ENCODE results near the gene SLC25A41. TPM values are rescaled to one million over a fixed set of nuclear protein-coding genes. Genes with fewer than 3 reads are reported as not detected.

The SLC25A41 gene
- total and polyA plus RNA-seq, 2 of the 8 experiments (the other 6 are each of a cell fraction or from before 2014, with no cell fraction given), result 0.50 TPM; not detected in 1

GRCh38 chr19:6479836-6480398 lies 46.4 kb upstream of the SLC25A41 start:
- no peaks in the 10 kb centered on the region for H3K79me2 ChIP-seq (ENCODE audit: control insufficient read depth in 1 of 2, insufficient read depth in 2 of 2, low read length in 2 of 2)
- no peak overlapping the region for H4K91ac ChIP-seq (replicated peaks; ENCODE audit: insufficient read length, low read length)
- H2BK120ac ChIP-seq (replicated peaks; ENCODE audit: low read depth, low read length), result no peak overlapping the region
- no peaks in the 10 kb centered on the region for H3K79me1 ChIP-seq (ENCODE audit: low read depth, low read length)
- peak overlapping the region; percentile 24; the same call in 1 of the 2 replicates for H2BK5ac ChIP-seq (ENCODE audit: low read depth, low read length)
- no peak overlapping the region for H4K8ac ChIP-seq (ENCODE audit: extremely low read depth, insufficient read depth, low read length)
- no peak overlapping the region for H3K27ac ChIP-seq (ENCODE audit: low read depth, low read length)
- no peak overlapping the region for H3K14ac ChIP-seq (ENCODE audit: insufficient read length)
- no peaks in the 10 kb centered on the region for H3K9me3 ChIP-seq (ENCODE audit: insufficient read depth in 2 of 2, low read depth in 1 of 2, low read length in 1 of 2)
- H4K5ac ChIP-seq (ENCODE audit: insufficient read length, low read depth, low read length), result no peak overlapping the region
- no peaks in the 10 kb centered on the region for H3K36me3 ChIP-seq (ENCODE audit: control insufficient read depth in 2 of 4, insufficient read depth in 4 of 4, low read length in 3 of 4)
- DNase-seq (ENCODE audit: low read depth in 1 of 2, low spot score in 2 of 2), result no peak
- WGBS, 2 experiments (ENCODE audit: extremely low coverage in 1 of 2, insufficient coverage in 1 of 2, insufficient read length in 1 of 2, insufficient replicate concordance in 2 of 2, low coverage in 1 of 2, low lambda C conversion rate in 2 of 2, missing lambda C conversion rate in 1 of 2), result 53% methylated on average over 7 of the region's 7 CpGs; no CpG with 5 or more reads in 1 of the 2 experiments
- H2BK12ac ChIP-seq (ENCODE audit: low read depth, low read length), result peak overlapping the region; percentile 87; the same call in 1 of the 2 replicates
- H2AFZ ChIP-seq (ENCODE audit: low read length), result no peak overlapping the region
- CTCF ChIA-PET (ENCODE audit: partially characterized antibody), result interaction anchor here (0.6 to 3.8 kb wide), 5 partner anchors 12 to 290 kb away, joined by 3 to 30 read pairs (median 7); partner anchors contain the start of genes CRB3 and TUBB4A
- no peak for FAIRE-seq
- peaks cover 0 to 3% of the 10 kb centered on the region in 2 experiments for H4K20me1 ChIP-seq (replicated peaks in 1 of 2; ENCODE audit: control insufficient read depth in 1 of 2, insufficient read depth in 2 of 2, low read length in 2 of 2)
- peaks cover 16% of the 10 kb centered on the region for H3K23me2 ChIP-seq (ENCODE audit: low read depth, low read length)
- no peak overlapping the region; a peak in 1 of 4 replicates for H3K4me2 ChIP-seq (ENCODE audit: insufficient read depth in 1 of 2, low read depth in 2 of 2, low read length in 2 of 2)
- H3K9ac ChIP-seq (replicated peaks in 1 of 4; ENCODE audit: extremely low read depth in 1 of 4, low read depth in 3 of 4, low read length in 3 of 4), result no peak overlapping the region
- no peak overlapping the region for H3K18ac ChIP-seq (ENCODE audit: extremely low read depth, low read length)
- H3K4me3 ChIP-seq (ENCODE audit: extremely low read depth in 1 of 4, insufficient read depth in 2 of 4, low read depth in 3 of 4, low read length in 4 of 4), result no peak overlapping the region
- no peak overlapping the region for H3K4ac ChIP-seq (replicated peaks; ENCODE audit: insufficient read length, low read depth, low read length)
- H3K27me3 ChIP-seq (replicated peaks in 1 of 4; ENCODE audit: control insufficient read depth in 3 of 4, extremely low read depth in 1 of 4, insufficient read depth in 3 of 4, low read length in 3 of 4), result peaks cover 0 to 10% (median 6%) of the 10 kb centered on the region in 4 experiments; a peak in 5 of 7 replicates
- peak overlapping the region; percentile 92 for H2BK15ac ChIP-seq (ENCODE audit: low read length)
- POLR2A ChIA-PET (ENCODE audit: partially characterized antibody), result no interaction called here
- peak overlapping the region; percentile 75 for H2BK20ac ChIP-seq (ENCODE audit: low read length)
- no peak overlapping the region for H3K56ac ChIP-seq (replicated peaks; ENCODE audit: insufficient read length, low read depth, low read length)
- peak overlapping the region; percentile 90; the same call in 1 of the 2 replicates for H2AK5ac ChIP-seq (ENCODE audit: low read depth, low read length)
- no peak overlapping the region for H3K23ac ChIP-seq (ENCODE audit: insufficient read length)
- H3K4me1 ChIP-seq (replicated peaks in 1 of 4; ENCODE audit: control insufficient read depth in 3 of 4, insufficient read depth in 4 of 4, low read length in 3 of 4), result peaks cover 0 to 12% (median 9%) of the 10 kb centered on the region in 4 experiments; a peak in 5 of 7 replicates
- TF ChIP-seq ATF3 (IDR thresholded peaks at IDR 0.05; ENCODE audit: insufficient read depth, low read depth, low read length) (no peak), CBX5 (IDR thresholded peaks at IDR 0.05; ENCODE audit: low read depth, low read length) (no peak), BCL11A (IDR thresholded peaks at IDR 0.05; ENCODE audit: low read depth in 2 of 2, low read length in 2 of 2) (no peak), HDAC6 (IDR thresholded peaks at IDR 0.05; ENCODE audit: low read depth, low read length) (no peak), ASH2L (IDR thresholded peaks at IDR 0.05; ENCODE audit: low read length) (no peak), KDM1A (IDR thresholded peaks at IDR 0.05; ENCODE audit: borderline replicate concordance, low read length) (no peak), CREB1 (IDR thresholded peaks at IDR 0.05) (no peak), BACH1 (IDR thresholded peaks at IDR 0.05; ENCODE audit: low read length) (no peak), RAD21 (IDR thresholded peaks at IDR 0.05 in 1 of 2, conservative IDR thresholded peaks at IDR 0.05 in 1 of 2; ENCODE audit: low read depth in 2 of 2, low read length in 2 of 2) (no peak), EZH2 (IDR thresholded peaks at IDR 0.05; ENCODE audit: low read depth, low read length, severe bottlenecking) (no peak), PHF8 (conservative IDR thresholded peaks at IDR 0.05; ENCODE audit: low read depth, low read length) (no peak), BRCA1 (IDR thresholded peaks at IDR 0.05; ENCODE audit: low read depth, low read length) (no peak), KDM4A (IDR thresholded peaks at IDR 0.05; ENCODE audit: low read depth, low read length, severe bottlenecking) (no peak)

Measured in H1 (cell line).